Neural cell (in vitro differentiated cells): ENCODE measurements around the gene KRT3. TPM values are rescaled to one million over a fixed set of nuclear protein-coding genes. Genes with fewer than 3 reads are reported as not detected.

Source experiments
- H2AFZ ChIP-seq: fragments of 200-600, 300-800 bp; sonication (generic), shearing (Covaris generic); 2 replicates; pipeline ENCODE4 v1.6.0; 2014; ENCODE audit warnings: low read depth, mild to moderate bottlenecking, antibody characterized with exemption, low read length, moderate library complexity
- H3F3A ChIP-seq: fragments of 200-600 bp; shearing (Covaris generic); 2 replicates; pipeline ENCODE4 v1.6.1; 2016; ENCODE audit warnings: mild to moderate bottlenecking, moderate library complexity, mixed read lengths, antibody characterized with exemption, low read length; ENCODE audit not compliant: insufficient read depth, poor library complexity, severe bottlenecking
- H3K27ac ChIP-seq: fragments of 200-600, 300-800 bp; sonication (generic), shearing (Covaris generic); 2 replicates; pipeline ENCODE4 v1.5.1; 2014; ENCODE audit warnings: mild to moderate bottlenecking, low read length, moderate library complexity
- H3K27me3 ChIP-seq: fragments of 300-800, 200-600 bp; sonication (generic), shearing (Covaris generic); 2 replicates; pipeline ENCODE4 v1.6.0; 2014; ENCODE audit warnings: mild to moderate bottlenecking, low read depth, low read length, moderate library complexity; ENCODE audit not compliant: insufficient read depth
- H3K36me3 ChIP-seq: fragments of 300-800, 200-600 bp; sonication (generic), shearing (Covaris generic); 2 replicates; pipeline ENCODE4 v1.5.1; 2014; ENCODE audit warnings: mild to moderate bottlenecking, antibody characterized with exemption, low read length, moderate library complexity; ENCODE audit not compliant: insufficient read depth
- H3K4me2 ChIP-seq: fragments of 300-800, 200-600 bp; sonication (generic), shearing (Covaris generic); 2 replicates; pipeline ENCODE4 v1.6.0; 2014; ENCODE audit warnings: mild to moderate bottlenecking, low read length
- H3K4me3 ChIP-seq: fragments of 300-800, 200-600 bp; sonication (generic), shearing (Covaris generic); 2 replicates; pipeline ENCODE4 v1.5.1; 2014; ENCODE audit warnings: mild to moderate bottlenecking, low read length, moderate library complexity
- H3K79me2 ChIP-seq: fragments of 200-600 bp; shearing (Covaris generic); replicated peaks from 2 replicates; pipeline ENCODE4 v1.6.0; 2014; ENCODE audit warnings: mild to moderate bottlenecking, low read length, moderate library complexity; ENCODE audit not compliant: insufficient read depth
- H3K9ac ChIP-seq: fragments of 300-800, 200-600 bp; sonication (generic), shearing (Covaris generic); 2 replicates; pipeline ENCODE4 v1.6.1; 2016; ENCODE audit warnings: mild to moderate bottlenecking, low read length, mixed read lengths
- H3K9me2 ChIP-seq: fragments of 200-600 bp; shearing (Covaris generic); 2 replicates; pipeline ENCODE4 v1.6.1; 2016; ENCODE audit warnings: mild to moderate bottlenecking, low read length, mixed read lengths; ENCODE audit not compliant: insufficient read depth
- H3K9me3 ChIP-seq: fragments of 200-600, 300-800 bp; sonication (generic), shearing (Covaris generic); 2 replicates; pipeline ENCODE4 v1.6.1; 2016; ENCODE audit warnings: mild to moderate bottlenecking, mixed run types, low read length, moderate library complexity, mixed read lengths
- H4K20me1 ChIP-seq: fragments of 200-600 bp; shearing (Covaris generic); 2 replicates; pipeline ENCODE4 v1.6.1; 2016; ENCODE audit warnings: mild to moderate bottlenecking, mixed run types; ENCODE audit not compliant: insufficient read depth
- EP300 ChIP-seq: fragments of 450-650 bp; conservative IDR thresholded peaks from 2 replicates; pipeline ENCODE4 v1.6.1; 2014; ENCODE audit warnings: antibody characterized with exemption, mild to moderate bottlenecking, moderate library complexity; ENCODE audit not compliant: poor library complexity, severe bottlenecking
- EZH2 ChIP-seq: fragments of 200-600, 300-800 bp; shearing (Covaris generic), sonication (generic); IDR thresholded peaks from 2 replicates; pipeline ENCODE4 v1.6.1; 2014; ENCODE audit warnings: antibody characterized with exemption, low read length, borderline replicate concordance, mild to moderate bottlenecking; ENCODE audit not compliant: insufficient read depth, poor library complexity, severe bottlenecking
- MXI1 ChIP-seq: fragments of 450-650 bp; conservative IDR thresholded peaks from 2 replicates; pipeline ENCODE4 v1.6.1; 2014; ENCODE audit warnings: antibody characterized with exemption, mild to moderate bottlenecking; ENCODE audit not compliant: poor library complexity, severe bottlenecking
- POLR2AphosphoS5 ChIP-seq: IDR thresholded peaks from 2 replicates; pipeline ENCODE4 v1.6.1; 2012
- RAD21 ChIP-seq: fragments of 450-650 bp; conservative IDR thresholded peaks from 2 replicates; pipeline ENCODE4 v1.6.1; 2014; ENCODE audit warnings: antibody characterized with exemption, mild to moderate bottlenecking, moderate library complexity
- SMC3 ChIP-seq: fragments of 450-650 bp; conservative IDR thresholded peaks from 2 replicates; pipeline ENCODE4 v1.6.1; 2014; ENCODE audit warnings: antibody characterized with exemption, mild to moderate bottlenecking, moderate library complexity; ENCODE audit not compliant: poor library complexity
- TAF1 ChIP-seq: IDR thresholded peaks from 2 replicates; pipeline ENCODE4 v1.6.1; 2012; ENCODE audit warnings: low read depth
- polyA plus RNA-seq: library from polyadenylated mRNA; depleted of rRNA; stranded (reverse); fragments of >200 nt; gene quantifications from 2 replicates; pipeline ENCODE4 v1.2.3, GENCODE V29; 2014
- TF ChIP-seq, protein P1 (sequence below): fragments of 450-650 bp; IDR thresholded peaks from 2 replicates; pipeline ENCODE4 v1.5.1; 2014; ENCODE audit warnings: antibody characterized with exemption, mild to moderate bottlenecking, moderate library complexity; ENCODE audit not compliant: poor library complexity, severe bottlenecking
- TF ChIP-seq, protein P2 (sequence below): IDR thresholded peaks from 2 replicates; pipeline ENCODE4 v1.6.1; 2012; ENCODE audit warnings: borderline replicate concordance

KRT3 gene
- polyA plus RNA-seq, 1 donor from 2014 or later = not detected

DNA sequence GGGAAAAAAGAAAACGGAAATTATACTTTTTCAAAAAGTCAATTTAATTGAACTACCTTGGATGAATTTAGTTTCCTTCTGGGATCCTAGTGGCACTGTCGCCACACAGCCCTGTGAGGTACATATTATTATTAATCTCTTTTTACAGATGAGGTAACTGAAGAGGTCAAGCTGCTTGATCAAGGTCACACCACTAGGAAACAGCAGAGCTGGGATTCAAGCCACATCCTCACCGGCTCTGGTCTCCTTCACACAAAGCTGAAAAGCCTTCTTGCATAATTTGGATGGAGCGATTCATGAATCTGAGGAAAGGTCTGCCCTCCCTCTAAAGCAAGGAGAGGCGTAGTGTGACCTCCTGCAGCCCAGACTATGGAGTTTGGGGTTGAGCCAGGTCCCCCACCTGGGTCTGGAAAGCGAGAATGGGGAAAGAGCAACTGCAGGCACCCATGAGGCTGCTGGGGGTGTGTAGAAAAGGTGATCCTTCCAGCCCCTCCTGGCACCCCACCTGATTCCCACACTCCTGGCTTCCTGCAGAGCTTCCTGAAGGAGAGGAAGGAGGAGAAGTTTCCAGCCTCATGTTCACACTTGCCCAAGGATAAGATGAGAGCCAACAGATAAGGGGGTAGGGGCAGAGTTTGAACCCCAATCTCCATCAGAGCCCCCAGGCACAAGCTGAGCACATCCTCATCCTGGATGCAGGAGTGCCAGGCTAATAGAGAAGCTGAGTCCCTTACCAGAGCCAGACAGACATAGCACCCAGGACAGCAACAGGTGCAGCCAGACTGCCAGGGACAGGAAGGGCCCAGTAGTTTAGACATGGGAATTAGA lies 42.1 kb upstream of the KRT3 start:
- Histone ChIP-seq H3F3A (no peaks in the 10 kb centered on the region), H3K9me2 (no peaks in the 10 kb centered on the region), H4K20me1 (no peaks in the 10 kb centered on the region), H3K27ac (no peak overlapping the region), H3K27me3 (no peaks in the 10 kb centered on the region), H3K79me2 (no peaks in the 10 kb centered on the region), H3K9ac (no peak overlapping the region), H3K36me3 (no peaks in the 10 kb centered on the region), H3K4me2 (no peak overlapping the region), H3K4me3 (no peak overlapping the region), H3K9me3 (no peaks in the 10 kb centered on the region), H2AFZ (no peak overlapping the region)
- no peak for TF ChIP-seq RAD21
- TF ChIP-seq POLR2AphosphoS5 = no peak
- TF ChIP-seq, protein P1, sequence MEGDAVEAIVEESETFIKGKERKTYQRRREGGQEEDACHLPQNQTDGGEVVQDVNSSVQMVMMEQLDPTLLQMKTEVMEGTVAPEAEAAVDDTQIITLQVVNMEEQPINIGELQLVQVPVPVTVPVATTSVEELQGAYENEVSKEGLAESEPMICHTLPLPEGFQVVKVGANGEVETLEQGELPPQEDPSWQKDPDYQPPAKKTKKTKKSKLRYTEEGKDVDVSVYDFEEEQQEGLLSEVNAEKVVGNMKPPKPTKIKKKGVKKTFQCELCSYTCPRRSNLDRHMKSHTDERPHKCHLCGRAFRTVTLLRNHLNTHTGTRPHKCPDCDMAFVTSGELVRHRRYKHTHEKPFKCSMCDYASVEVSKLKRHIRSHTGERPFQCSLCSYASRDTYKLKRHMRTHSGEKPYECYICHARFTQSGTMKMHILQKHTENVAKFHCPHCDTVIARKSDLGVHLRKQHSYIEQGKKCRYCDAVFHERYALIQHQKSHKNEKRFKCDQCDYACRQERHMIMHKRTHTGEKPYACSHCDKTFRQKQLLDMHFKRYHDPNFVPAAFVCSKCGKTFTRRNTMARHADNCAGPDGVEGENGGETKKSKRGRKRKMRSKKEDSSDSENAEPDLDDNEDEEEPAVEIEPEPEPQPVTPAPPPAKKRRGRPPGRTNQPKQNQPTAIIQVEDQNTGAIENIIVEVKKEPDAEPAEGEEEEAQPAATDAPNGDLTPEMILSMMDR = no peak
- TF ChIP-seq MXI1 = no peak
- no peak for TF ChIP-seq EP300
- no peak for TF ChIP-seq EZH2
- TF ChIP-seq TAF1 = no peak
- TF ChIP-seq SMC3 = no peak
- TF ChIP-seq, protein P2, sequence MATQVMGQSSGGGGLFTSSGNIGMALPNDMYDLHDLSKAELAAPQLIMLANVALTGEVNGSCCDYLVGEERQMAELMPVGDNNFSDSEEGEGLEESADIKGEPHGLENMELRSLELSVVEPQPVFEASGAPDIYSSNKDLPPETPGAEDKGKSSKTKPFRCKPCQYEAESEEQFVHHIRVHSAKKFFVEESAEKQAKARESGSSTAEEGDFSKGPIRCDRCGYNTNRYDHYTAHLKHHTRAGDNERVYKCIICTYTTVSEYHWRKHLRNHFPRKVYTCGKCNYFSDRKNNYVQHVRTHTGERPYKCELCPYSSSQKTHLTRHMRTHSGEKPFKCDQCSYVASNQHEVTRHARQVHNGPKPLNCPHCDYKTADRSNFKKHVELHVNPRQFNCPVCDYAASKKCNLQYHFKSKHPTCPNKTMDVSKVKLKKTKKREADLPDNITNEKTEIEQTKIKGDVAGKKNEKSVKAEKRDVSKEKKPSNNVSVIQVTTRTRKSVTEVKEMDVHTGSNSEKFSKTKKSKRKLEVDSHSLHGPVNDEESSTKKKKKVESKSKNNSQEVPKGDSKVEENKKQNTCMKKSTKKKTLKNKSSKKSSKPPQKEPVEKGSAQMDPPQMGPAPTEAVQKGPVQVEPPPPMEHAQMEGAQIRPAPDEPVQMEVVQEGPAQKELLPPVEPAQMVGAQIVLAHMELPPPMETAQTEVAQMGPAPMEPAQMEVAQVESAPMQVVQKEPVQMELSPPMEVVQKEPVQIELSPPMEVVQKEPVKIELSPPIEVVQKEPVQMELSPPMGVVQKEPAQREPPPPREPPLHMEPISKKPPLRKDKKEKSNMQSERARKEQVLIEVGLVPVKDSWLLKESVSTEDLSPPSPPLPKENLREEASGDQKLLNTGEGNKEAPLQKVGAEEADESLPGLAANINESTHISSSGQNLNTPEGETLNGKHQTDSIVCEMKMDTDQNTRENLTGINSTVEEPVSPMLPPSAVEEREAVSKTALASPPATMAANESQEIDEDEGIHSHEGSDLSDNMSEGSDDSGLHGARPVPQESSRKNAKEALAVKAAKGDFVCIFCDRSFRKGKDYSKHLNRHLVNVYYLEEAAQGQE = no peak

DNA sequence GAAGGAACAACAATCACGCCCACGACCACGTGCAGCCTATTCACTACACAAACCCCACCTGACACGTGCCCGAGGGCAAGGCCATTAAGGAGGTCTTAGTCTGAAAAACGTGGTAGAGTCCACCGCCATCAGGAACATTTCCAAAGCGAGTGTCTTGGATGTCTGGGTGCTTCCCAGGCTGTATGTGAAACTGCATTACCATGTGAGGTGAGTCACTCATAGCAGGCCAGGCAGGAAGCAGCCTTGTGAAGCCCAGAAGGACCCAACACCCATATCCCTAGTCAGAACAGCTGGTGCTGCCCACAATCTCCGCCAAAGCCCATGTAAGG lies 41.5 kb upstream of the KRT3 start:
- Histone ChIP-seq H3K4me3 (no peak overlapping the region), H3K27ac (no peak overlapping the region), H4K20me1 (no peaks in the 10 kb centered on the region), H3K9me3 (no peaks in the 10 kb centered on the region), H3K36me3 (no peaks in the 10 kb centered on the region), H3K27me3 (no peaks in the 10 kb centered on the region), H3K9me2 (no peaks in the 10 kb centered on the region), H3F3A (no peaks in the 10 kb centered on the region), H3K79me2 (no peaks in the 10 kb centered on the region), H3K9ac (no peak overlapping the region), H3K4me2 (no peak overlapping the region), H2AFZ (no peak overlapping the region)
- TF ChIP-seq EP300 = no peak
- TF ChIP-seq, protein P2 = no peak
- TF ChIP-seq MXI1 = no peak
- TF ChIP-seq EZH2 = no peak
- TF ChIP-seq, protein P1 = no peak
- TF ChIP-seq SMC3 = no peak
- TF ChIP-seq TAF1 = no peak
- TF ChIP-seq RAD21 = no peak
- no peak for TF ChIP-seq POLR2AphosphoS5
